Esophagus muscularis mucosa (tissue), 4 donors: ENCODE results near the gene ZXDC. TPM values are rescaled to one million over a fixed set of nuclear protein-coding genes. Genes with fewer than 3 reads are reported as not detected.

Experiments used
- DNase-seq: peaks from one replicate; pipeline ENCODE4 v3.0.0-alpha.2; 2017; ENCODE audit errors: extremely low spot score
- H3K27ac ChIP-seq, 4 donors: fragments of 200-600 bp; sonication (generic); replicated peaks in 1 of 4; 1 replicate in 3 of 4; 2 replicates in 1 of 4; pipeline ENCODE4 v1.5.1; 2016 to 2019; ENCODE audit warnings: mild to moderate bottlenecking in 1 of 4
- H3K27me3 ChIP-seq, 4 donors: fragments of 200-600 bp; sonication (generic); one replicate each; pipeline versions ENCODE4 v1.5.1 to v1.6.0; 2016 to 2019
- H3K36me3 ChIP-seq, 4 donors: fragments of 200-600 bp; sonication (generic); one replicate each; pipeline ENCODE4 v1.5.1; 2016 to 2019
- H3K4me1 ChIP-seq, 4 donors: fragments of 200-600 bp; sonication (generic); one replicate each; pipeline ENCODE4 v1.5.1; 2016 to 2019
- H3K4me3 ChIP-seq, 4 donors: fragments of 200-600 bp; sonication (generic); 1 replicate in 2 of 4; 2 replicates in 2 of 4; pipeline ENCODE4 v1.5.1; 2016 to 2019; ENCODE audit warnings: mild to moderate bottlenecking in 4 of 4, moderate library complexity in 1 of 4
- H3K9me3 ChIP-seq, 4 donors: fragments of 200-600 bp; sonication (generic); 1 replicate in 3 of 4; 2 replicates in 1 of 4; pipeline ENCODE4 v1.5.1; 2016 to 2019
- CTCF ChIP-seq, 3 experiments: fragments of 200-600 bp in 2 of 3; fragments of 450-650 bp in 1 of 3; sonication (generic) in 2 of 3; IDR thresholded peaks; one replicate each; pipeline ENCODE4 v1.5.1; 2017 to 2019; ENCODE audit warnings: antibody characterized with exemption in 3 of 3, mild to moderate bottlenecking in 2 of 3, moderate library complexity in 1 of 3
- EP300 ChIP-seq: sonication (generic); formaldehyde crosslinking; IDR thresholded peaks from one replicate; pipeline ENCODE4 v1.6.1; 2017; ENCODE audit warnings: antibody characterized with exemption
- POLR2A ChIP-seq: fragments of 450-650 bp; IDR thresholded peaks from one replicate; pipeline ENCODE4 v1.6.1; 2017; ENCODE audit warnings: antibody characterized with exemption, moderate library complexity, mild to moderate bottlenecking, low read depth
- POLR2AphosphoS5 ChIP-seq, 2 donors: sonication (generic); formaldehyde crosslinking; IDR thresholded peaks; one replicate each; pipeline ENCODE4 v1.6.1; 2017; ENCODE audit warnings: antibody characterized with exemption in 2 of 2
- WGBS: methylation state at CpG from one replicate; pipeline ENCODE4 v1.1.5; 2018; 5-methylcytosine and 5-hydroxymethylcytosine counted together
- intact Hi-C: fragments of 100-400 bp; cut with DNase I; formaldehyde crosslinking; loops from one replicate; pipeline ENCODE4 v1.15.1; 2023
- total RNA-seq, 4 donors: library from RNA; depleted of rRNA; stranded (reverse); fragments of >200 nt; gene quantifications; one replicate each; pipeline versions ENCODE4 v1.1.0 to v1.2.1, GENCODE V29; 2016

ZXDC gene
- total RNA-seq, 4 donors from 2014 or later: 25.8 to 41.2 (median 38.6) TPM

- H3K9me3 ChIP-seq: no peaks in the 10 kb centered on the region
- 83% methylated on average over 6 of the region's 6 CpGs for WGBS
- H3K27me3 ChIP-seq: peaks cover 0 to 60% (median 11%) of the 10 kb centered on the region in 4 donors
- intact Hi-C loops: no loop called here
- H3K36me3 ChIP-seq: no peaks in the 10 kb centered on the region
- DNase-seq: no peak
- no peak overlapping the region for H3K27ac ChIP-seq
- TF ChIP-seq POLR2AphosphoS5 (IDR thresholded peaks at IDR 0.05) (no peak), POLR2A (no peak), EP300 (no peak), CTCF (IDR thresholded peaks at IDR 0.05) (no peak)
- no peak overlapping the region for H3K4me3 ChIP-seq
- H3K4me1 ChIP-seq: peaks cover 0 to 7% (median 3%) of the 10 kb centered on the region in 4 donors
These were observed 62.6 kb downstream of the ZXDC start for GRCh38 chr3:126412841-126413692.

GRCh38 chr3:126408099-126408498, 67.6 kb downstream of the ZXDC start:
- H3K4me3 ChIP-seq: no peak overlapping the region
- TF ChIP-seq POLR2A (no peak), POLR2AphosphoS5 (IDR thresholded peaks at IDR 0.05) (no peak), CTCF (IDR thresholded peaks at IDR 0.05) (no peak), EP300 (no peak)
- no peaks in the 10 kb centered on the region for H3K36me3 ChIP-seq
- 86% methylated on average over 5 of the region's 5 CpGs for WGBS
- H3K9me3 ChIP-seq: peaks cover 0 to 2% (median 0%) of the 10 kb centered on the region in 4 donors
- intact Hi-C loops: no loop called here
- peaks cover 0 to 26% (median 0%) of the 10 kb centered on the region in 4 donors for H3K27me3 ChIP-seq
- H3K4me1 ChIP-seq: no peaks in the 10 kb centered on the region
- DNase-seq: no peak
- no peak overlapping the region for H3K27ac ChIP-seq

- H3K4me3 ChIP-seq: no peak overlapping the region
- no peaks in the 10 kb centered on the region for H3K36me3 ChIP-seq
- no peak for DNase-seq
- H3K4me1 ChIP-seq: no peaks in the 10 kb centered on the region
- H3K9me3 ChIP-seq: peaks cover 0 to 2% (median 0%) of the 10 kb centered on the region in 4 donors
- no peak overlapping the region for H3K27ac ChIP-seq
- peaks cover 0 to 20% (median 0%) of the 10 kb centered on the region in 4 donors for H3K27me3 ChIP-seq
- intact Hi-C loops: no loop called here
- 85% methylated on average over 5 of the region's 5 CpGs for WGBS
- no peak for TF ChIP-seq EP300
- TF ChIP-seq CTCF (IDR thresholded peaks at IDR 0.05): no peak
- TF ChIP-seq POLR2AphosphoS5 (IDR thresholded peaks at IDR 0.05): no peak
- no peak for TF ChIP-seq POLR2A
These were observed 68.2 kb downstream of the ZXDC start for GRCh38 chr3:126407412-126408044.

- DNase-seq: no peak
- no peak overlapping the region for H3K27ac ChIP-seq
- intact Hi-C loops: no loop called here
- H3K36me3 ChIP-seq: no peaks in the 10 kb centered on the region
- H3K27me3 ChIP-seq: peaks cover 0 to 16% (median 0%) of the 10 kb centered on the region in 4 donors
- no peaks in the 10 kb centered on the region for H3K4me1 ChIP-seq
- H3K4me3 ChIP-seq: no peak overlapping the region
- no peak for TF ChIP-seq CTCF (IDR thresholded peaks at IDR 0.05)
- WGBS: 93% methylated on average over 12 of the region's 15 CpGs
- H3K9me3 ChIP-seq: peaks cover 0 to 2% (median 0%) of the 10 kb centered on the region in 4 donors
These were observed 69.0 kb downstream of the ZXDC start for GRCh38 chr3:126406389-126407296.
